CD14-positive monocyte (primary cell): ENCODE data around the gene CCR3. TPM values are rescaled to one million over a fixed set of nuclear protein-coding genes. Genes with fewer than 3 reads are reported as not detected.

ENCODE experiments used
- DNase-seq, 3 donors: peaks; one replicate each; pipeline ENCODE4 v3.0.0-alpha.2; 2011 to 2022
- H2AFZ ChIP-seq: 2 replicates; pipeline ENCODE4 v1.6.0; 2012; ENCODE audit warnings: mild to moderate bottlenecking, low read depth, low read length, inconsistent platforms; ENCODE audit not compliant: insufficient read depth, poor library complexity, severe bottlenecking
- H3K27ac ChIP-seq, 2 donors: 1 replicate in 1 of 2; 2 replicates in 1 of 2; pipeline ENCODE4 v1.5.1; 2012 to 2013; ENCODE audit warnings: low read length in 2 of 2, control low read depth in 1 of 2, inconsistent platforms in 1 of 2, low read depth in 1 of 2, mild to moderate bottlenecking in 1 of 2
- H3K27me3 ChIP-seq, 2 donors: one replicate each; pipeline versions ENCODE4 v1.6.0 to v1.6.1; 2011 to 2013; ENCODE audit warnings: low read length in 2 of 2; ENCODE audit not compliant: control insufficient read depth in 2 of 2, insufficient read depth in 2 of 2
- H3K36me3 ChIP-seq, 2 donors: replicated peaks in 1 of 2; 1 replicate in 1 of 2; 2 replicates in 1 of 2; pipeline versions ENCODE4 v1.5.1 to v1.6.1; 2012 to 2013; ENCODE audit warnings: low read length in 2 of 2, control low read depth in 1 of 2, inconsistent platforms in 1 of 2, mild to moderate bottlenecking in 1 of 2; ENCODE audit not compliant: insufficient read depth in 2 of 2, control insufficient read depth in 1 of 2
- H3K4me1 ChIP-seq, 2 donors: 1 replicate in 1 of 2; 2 replicates in 1 of 2; pipeline versions ENCODE4 v1.5.1 to v1.6.1; 2012 to 2013; ENCODE audit warnings: low read length in 2 of 2, control low read depth in 1 of 2, inconsistent platforms in 1 of 2, mild to moderate bottlenecking in 1 of 2, moderate library complexity in 1 of 2; ENCODE audit not compliant: insufficient read depth in 2 of 2, control insufficient read depth in 1 of 2
- H3K4me2 ChIP-seq: replicated peaks from 2 replicates; pipeline ENCODE3; 2012; ENCODE audit warnings: low read length, moderate library complexity, mild to moderate bottlenecking; ENCODE audit not compliant: poor library complexity, severe bottlenecking; ENCODE audit errors: extremely low read depth
- H3K4me3 ChIP-seq, 3 experiments: fragments of 200-600 bp in 1 of 3; sonication (generic) in 1 of 3; replicated peaks in 1 of 3; 1 replicate in 2 of 3; 2 replicates in 1 of 3; pipeline ENCODE4 v1.5.1; 2011 to 2013; ENCODE audit warnings: low read length in 3 of 3, mild to moderate bottlenecking in 3 of 3, control low read depth in 2 of 3, low read depth in 2 of 3, inconsistent platforms in 1 of 3, moderate library complexity in 1 of 3
- H3K79me2 ChIP-seq: 2 replicates; pipeline ENCODE4 v1.6.0; 2012; ENCODE audit warnings: mild to moderate bottlenecking, control low read depth, inconsistent platforms, low read length, moderate library complexity; ENCODE audit not compliant: insufficient read depth
- H3K9ac ChIP-seq: 2 replicates; pipeline ENCODE4 v1.6.0; 2017; ENCODE audit warnings: low read length, mild to moderate bottlenecking; ENCODE audit not compliant: insufficient read depth, poor library complexity, severe bottlenecking
- H3K9me3 ChIP-seq, 2 donors: replicated peaks in 1 of 2; 1 replicate in 1 of 2; 2 replicates in 1 of 2; pipeline versions ENCODE4 v1.5.1 to v1.6.1; 2012 to 2013; ENCODE audit warnings: low read length in 2 of 2, control low read depth in 1 of 2; ENCODE audit not compliant: control insufficient read depth in 1 of 2, insufficient read depth in 1 of 2
- H4K20me1 ChIP-seq: 2 replicates; pipeline ENCODE4 v1.6.0; 2012; ENCODE audit warnings: mild to moderate bottlenecking, low read length, control low read depth, moderate library complexity; ENCODE audit not compliant: insufficient read depth
- H3K27ac Mint-ChIP-seq, 7 donors: one replicate each; pipeline ENCODE4 v1.8.0; 2020; ENCODE audit warnings: mild to moderate bottlenecking in 7 of 7, mixed read lengths in 7 of 7, moderate library complexity in 6 of 7, inconsistent platforms in 2 of 7
- H3K27me3 Mint-ChIP-seq, 3 donors: one replicate each; pipeline ENCODE4 v1.8.0; 2021 to 2022; ENCODE audit warnings: low read depth in 3 of 3, mild to moderate bottlenecking in 3 of 3, mixed read lengths in 3 of 3, moderate library complexity in 3 of 3, inconsistent platforms in 1 of 3
- H3K36me3 Mint-ChIP-seq, 2 donors: one replicate each; pipeline ENCODE4 v1.8.0; 2020; ENCODE audit warnings: mixed read lengths in 2 of 2, inconsistent platforms in 1 of 2, mild to moderate bottlenecking in 1 of 2
- H3K4me1 Mint-ChIP-seq: one replicate; pipeline ENCODE4 v1.8.0; 2020; ENCODE audit warnings: mild to moderate bottlenecking, mixed read lengths
- H3K4me3 Mint-ChIP-seq, 2 donors: one replicate each; pipeline ENCODE4 v1.8.0; 2020; ENCODE audit warnings: mild to moderate bottlenecking in 2 of 2, mixed read lengths in 2 of 2, moderate library complexity in 1 of 2
- H3K9me3 Mint-ChIP-seq, 7 donors: one replicate each; pipeline ENCODE4 v1.8.0; 2020 to 2022; ENCODE audit warnings: mixed read lengths in 7 of 7, mild to moderate bottlenecking in 6 of 7, moderate library complexity in 6 of 7, inconsistent platforms in 2 of 7
- WGBS: methylation state at CpG from one replicate; pipeline ENCODE4 v1.1.5; 2013; ENCODE audit warnings: missing lambda C conversion rate; ENCODE audit not compliant: insufficient coverage; 5-methylcytosine and 5-hydroxymethylcytosine counted together
- intact Hi-C, 2 donors: fragments of 100-400 bp; cut with micrococcal nuclease; formaldehyde crosslinking; loops; one replicate each; pipeline versions ENCODE4 v1.15.0 to v1.15.1; 2023
- polyA plus RNA-seq, 3 donors: library from polyadenylated mRNA; depleted of rRNA in 1 of 3; unstranded in 2 of 3; stranded (reverse) in 1 of 3; fragments of 300-500 nt in 2 of 3; fragments of >200 nt in 1 of 3; fragmentation: Illumina TruSeq in 2 of 3; gene quantifications; 1 replicate in 2 of 3; 2 replicates in 1 of 3; pipeline ENCODE4 v1.2.3, GENCODE V29; 2012 to 2021
- TF ChIP-seq, protein P1 (sequence below): fragments of 200-600 bp; IDR thresholded peaks from one replicate; pipeline ENCODE4 v1.8.0; 2022; ENCODE audit warnings: antibody characterized with exemption, mild to moderate bottlenecking

Gene CCR3
- polyA plus RNA-seq, 3 donors: 0.38 to 0.74 (median 0.44) TPM

DNA sequence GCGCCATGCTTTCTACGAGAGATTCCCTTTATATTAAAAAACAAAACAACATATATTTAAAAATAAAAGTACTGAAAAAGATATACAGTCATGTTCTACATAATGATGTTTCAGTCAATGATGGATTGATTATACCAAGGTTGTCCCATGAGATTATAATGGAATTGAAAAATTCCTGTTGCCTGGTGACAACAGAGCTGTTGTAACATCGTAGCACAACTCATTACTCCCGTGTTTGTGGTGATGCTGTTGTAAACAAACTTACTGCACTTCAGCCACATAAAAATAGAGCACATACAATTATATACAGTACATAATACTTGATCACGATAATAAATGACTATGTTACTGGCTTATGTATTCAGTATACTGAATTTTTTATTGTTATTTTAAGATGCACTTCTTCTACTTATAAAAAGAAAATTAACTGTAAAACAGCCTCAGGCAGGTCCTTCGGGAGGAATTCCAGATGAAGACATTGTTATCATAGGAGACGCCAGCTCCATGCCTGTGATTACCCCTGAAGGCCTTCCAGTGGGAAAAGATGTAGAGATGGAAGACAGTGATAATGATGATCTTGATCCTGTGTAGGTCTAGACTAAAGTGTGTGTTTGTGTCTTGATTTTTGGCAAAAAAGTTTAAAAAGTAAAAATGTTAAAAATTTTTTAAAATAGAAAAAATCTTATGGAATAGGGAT, 45.9 kb upstream of the CCR3 start:
- Histone ChIP-seq H3K79me2 (peaks cover 11% of the 10 kb centered on the region), H4K20me1 (peaks cover 19% of the 10 kb centered on the region), H3K27ac (no peak overlapping the region), H2AFZ (no peak overlapping the region), H3K9me3 (no peaks in the 10 kb centered on the region), H3K4me2 (no peak overlapping the region), H3K36me3 (peaks cover 15 to 27% of the 10 kb centered on the region in 2 donors), H3K4me1 (peaks cover 42 to 47% of the 10 kb centered on the region in 2 donors), H3K4me3 (no peak overlapping the region), H3K27me3 (no peaks in the 10 kb centered on the region), H3K9ac (no peak overlapping the region)
- WGBS: 100% methylated on average over 2 of the region's 7 CpGs
- H3K4me3 Mint-ChIP-seq: no peak overlapping the region
- no peaks in the 10 kb centered on the region for H3K27me3 Mint-ChIP-seq
- H3K4me1 Mint-ChIP-seq: peaks cover 45% of the 10 kb centered on the region
- TF ChIP-seq, protein P1, sequence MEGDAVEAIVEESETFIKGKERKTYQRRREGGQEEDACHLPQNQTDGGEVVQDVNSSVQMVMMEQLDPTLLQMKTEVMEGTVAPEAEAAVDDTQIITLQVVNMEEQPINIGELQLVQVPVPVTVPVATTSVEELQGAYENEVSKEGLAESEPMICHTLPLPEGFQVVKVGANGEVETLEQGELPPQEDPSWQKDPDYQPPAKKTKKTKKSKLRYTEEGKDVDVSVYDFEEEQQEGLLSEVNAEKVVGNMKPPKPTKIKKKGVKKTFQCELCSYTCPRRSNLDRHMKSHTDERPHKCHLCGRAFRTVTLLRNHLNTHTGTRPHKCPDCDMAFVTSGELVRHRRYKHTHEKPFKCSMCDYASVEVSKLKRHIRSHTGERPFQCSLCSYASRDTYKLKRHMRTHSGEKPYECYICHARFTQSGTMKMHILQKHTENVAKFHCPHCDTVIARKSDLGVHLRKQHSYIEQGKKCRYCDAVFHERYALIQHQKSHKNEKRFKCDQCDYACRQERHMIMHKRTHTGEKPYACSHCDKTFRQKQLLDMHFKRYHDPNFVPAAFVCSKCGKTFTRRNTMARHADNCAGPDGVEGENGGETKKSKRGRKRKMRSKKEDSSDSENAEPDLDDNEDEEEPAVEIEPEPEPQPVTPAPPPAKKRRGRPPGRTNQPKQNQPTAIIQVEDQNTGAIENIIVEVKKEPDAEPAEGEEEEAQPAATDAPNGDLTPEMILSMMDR: no peak
- peaks cover 0 to 10% (median 5%) of the 10 kb centered on the region in 7 donors for H3K9me3 Mint-ChIP-seq
- intact Hi-C loops: no loop called here
- no peak overlapping the region for H3K27ac Mint-ChIP-seq
- H3K36me3 Mint-ChIP-seq: peaks cover 25 to 37% of the 10 kb centered on the region in 2 donors
- DNase-seq: no peak

DNA sequence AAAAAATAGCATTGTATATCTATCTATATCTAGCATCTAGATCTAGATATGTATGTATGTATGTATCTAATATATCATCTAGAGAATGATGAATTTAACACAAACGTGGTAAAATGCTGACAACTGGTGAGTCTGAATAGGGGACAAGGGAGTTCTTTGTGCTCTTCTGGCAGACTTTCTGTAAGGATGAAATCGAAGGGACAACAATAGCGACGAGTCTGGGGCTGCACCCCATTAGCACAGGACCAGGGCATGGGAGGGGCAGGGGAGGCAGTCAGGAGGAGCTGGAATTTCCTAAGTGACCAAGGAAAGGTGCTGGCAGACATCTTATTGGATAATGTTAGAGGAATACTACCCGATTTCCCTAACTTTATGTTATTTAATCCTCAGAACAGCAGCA, 42.0 kb upstream of the CCR3 start:
- no peak for DNase-seq
- no peaks in the 10 kb centered on the region for H3K27me3 Mint-ChIP-seq
- intact Hi-C loops: loop anchor here in 1 of 2 donors (5.0 kb wide), 1 partner anchor 167 kb away; no protein-coding TSS in a partner anchor
- 96% methylated on average over 4 of the region's 5 CpGs for WGBS
- Histone ChIP-seq H3K27ac (peak overlapping the region in 1 of 2 donors; percentile 55), H3K9ac (no peak overlapping the region), H3K36me3 (peaks cover 49 to 65% of the 10 kb centered on the region in 2 donors), H2AFZ (no peak overlapping the region), H3K27me3 (no peaks in the 10 kb centered on the region), H3K4me2 (no peak overlapping the region), H3K9me3 (no peaks in the 10 kb centered on the region), H3K4me3 (no peak overlapping the region), H3K4me1 (peaks cover 47 to 49% of the 10 kb centered on the region in 2 donors), H3K79me2 (peaks cover 49% of the 10 kb centered on the region), H4K20me1 (peaks cover 57% of the 10 kb centered on the region)
- no peak overlapping the region for H3K4me3 Mint-ChIP-seq
- peaks cover 60 to 73% of the 10 kb centered on the region in 2 donors for H3K36me3 Mint-ChIP-seq
- peaks cover 55% of the 10 kb centered on the region for H3K4me1 Mint-ChIP-seq
- H3K9me3 Mint-ChIP-seq: peaks cover 0 to 9% (median 3%) of the 10 kb centered on the region in 7 donors
- peak overlapping the region in 4 of 7 donors; percentile 30 to 81 (median 66) for H3K27ac Mint-ChIP-seq
- TF ChIP-seq, protein P1: no peak
